B cell (primary cell): ENCODE measurements around the gene RCN2.

Experiments
- EZH2 ChIP-seq: IDR thresholded peaks from 2 replicates; pipeline ENCODE4 v1.6.1; 2012; ENCODE audit warnings: borderline replicate concordance, low read depth, mild to moderate bottlenecking, moderate library complexity, low read length; ENCODE audit not compliant: insufficient read depth, poor library complexity, severe bottlenecking
- TF ChIP-seq, protein P1 (sequence below): fragments of 200-600 bp; IDR thresholded peaks from one replicate; pipeline ENCODE4 v1.8.0; 2022; ENCODE audit warnings: antibody characterized with exemption, mild to moderate bottlenecking

DNA sequence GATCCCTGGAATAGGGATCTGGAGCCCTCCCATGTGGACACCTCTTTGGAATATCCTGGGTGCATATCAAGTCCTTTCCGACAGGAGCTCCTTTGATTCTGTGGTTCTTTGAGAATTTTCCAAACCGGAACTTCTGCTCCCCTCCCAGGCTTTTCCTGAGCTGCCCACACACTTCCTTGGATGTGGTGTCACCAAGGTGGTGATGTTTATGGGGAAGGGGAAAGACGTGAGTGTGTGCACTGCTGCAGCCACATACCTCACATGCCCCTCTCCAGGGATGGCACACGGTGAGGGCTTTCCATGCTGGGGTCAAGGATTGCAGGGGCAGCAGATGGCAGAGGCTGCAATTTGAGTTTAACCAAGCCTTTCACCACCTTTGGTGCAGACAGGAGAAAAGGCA is 35.5 kb downstream of the RCN2 start:
- TF ChIP-seq, protein P1, sequence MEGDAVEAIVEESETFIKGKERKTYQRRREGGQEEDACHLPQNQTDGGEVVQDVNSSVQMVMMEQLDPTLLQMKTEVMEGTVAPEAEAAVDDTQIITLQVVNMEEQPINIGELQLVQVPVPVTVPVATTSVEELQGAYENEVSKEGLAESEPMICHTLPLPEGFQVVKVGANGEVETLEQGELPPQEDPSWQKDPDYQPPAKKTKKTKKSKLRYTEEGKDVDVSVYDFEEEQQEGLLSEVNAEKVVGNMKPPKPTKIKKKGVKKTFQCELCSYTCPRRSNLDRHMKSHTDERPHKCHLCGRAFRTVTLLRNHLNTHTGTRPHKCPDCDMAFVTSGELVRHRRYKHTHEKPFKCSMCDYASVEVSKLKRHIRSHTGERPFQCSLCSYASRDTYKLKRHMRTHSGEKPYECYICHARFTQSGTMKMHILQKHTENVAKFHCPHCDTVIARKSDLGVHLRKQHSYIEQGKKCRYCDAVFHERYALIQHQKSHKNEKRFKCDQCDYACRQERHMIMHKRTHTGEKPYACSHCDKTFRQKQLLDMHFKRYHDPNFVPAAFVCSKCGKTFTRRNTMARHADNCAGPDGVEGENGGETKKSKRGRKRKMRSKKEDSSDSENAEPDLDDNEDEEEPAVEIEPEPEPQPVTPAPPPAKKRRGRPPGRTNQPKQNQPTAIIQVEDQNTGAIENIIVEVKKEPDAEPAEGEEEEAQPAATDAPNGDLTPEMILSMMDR: no peak
- TF ChIP-seq EZH2: no peak
